Kidney epithelial cell (primary cell): ENCODE results near the gene GNG11. TPM values are rescaled to one million over a fixed set of nuclear protein-coding genes. Genes with fewer than 3 reads are reported as not detected.
"Not testable (repeated sequence)": the region's sequence is repeated elsewhere in the genome, so short reads cannot be mapped to it uniquely, and the experiment has no call there.

ENCODE experiments used
- DNase-seq: peaks from one replicate; pipeline ENCODE4 v3.0.0-alpha.2; 2010; ENCODE audit warnings: low read depth
- H3K27me3 ChIP-seq: 2 replicates; pipeline ENCODE4 v1.6.0; 2011; ENCODE audit warnings: low read length; ENCODE audit not compliant: control insufficient read depth, insufficient read depth
- H3K36me3 ChIP-seq: 2 replicates; pipeline ENCODE4 v1.5.1; 2011; ENCODE audit warnings: low read length; ENCODE audit not compliant: control insufficient read depth, insufficient read depth
- H3K4me3 ChIP-seq: 2 replicates; pipeline ENCODE4 v1.5.1; 2011; ENCODE audit warnings: low read depth, mild to moderate bottlenecking, control low read depth, low read length
- total RNA-seq: library from RNA; depleted of rRNA; stranded (reverse); fragments of >200 nt; gene quantifications from 2 replicates; pipeline ENCODE4 v1.2.3, GENCODE V29; 2015
- TF ChIP-seq, protein P1 (sequence below): IDR thresholded peaks from 2 replicates; pipeline ENCODE4 v1.5.1; 2011; ENCODE audit warnings: mild to moderate bottlenecking, moderate library complexity, low read length, control low read depth, inconsistent platforms; ENCODE audit not compliant: insufficient read depth, poor library complexity, severe bottlenecking

GNG11 gene
- total RNA-seq, 1 donor from 2014 or later = 12.6 TPM

DNA sequence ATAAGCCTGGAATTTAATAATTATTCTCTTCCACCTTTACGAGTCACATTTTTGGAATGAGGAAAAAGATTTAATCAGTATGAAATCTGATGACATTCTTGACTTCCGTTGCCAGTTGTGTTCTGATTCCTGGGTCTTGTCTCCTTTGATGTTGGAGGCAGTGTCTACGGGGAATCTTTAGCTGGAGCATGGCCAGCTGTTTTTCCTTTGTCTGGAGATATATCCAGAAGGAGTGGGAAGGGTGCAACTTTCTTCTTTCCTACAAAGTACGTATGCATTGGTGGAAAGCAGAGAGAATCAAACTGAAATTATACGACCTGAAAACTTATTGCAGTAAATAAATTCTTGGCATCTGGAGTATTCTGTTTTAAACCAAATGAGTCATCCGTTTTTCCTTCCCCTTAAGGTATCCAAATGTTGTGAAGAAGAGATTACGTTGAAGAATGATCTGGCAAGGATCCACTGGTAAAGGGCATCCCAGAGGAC is 6.9 kb upstream of the GNG11 start:
- Histone ChIP-seq H3K36me3 (no peaks in the 10 kb centered on the region), H3K27me3 (no peaks in the 10 kb centered on the region), H3K4me3 (no peak overlapping the region)
- TF ChIP-seq, protein P1, sequence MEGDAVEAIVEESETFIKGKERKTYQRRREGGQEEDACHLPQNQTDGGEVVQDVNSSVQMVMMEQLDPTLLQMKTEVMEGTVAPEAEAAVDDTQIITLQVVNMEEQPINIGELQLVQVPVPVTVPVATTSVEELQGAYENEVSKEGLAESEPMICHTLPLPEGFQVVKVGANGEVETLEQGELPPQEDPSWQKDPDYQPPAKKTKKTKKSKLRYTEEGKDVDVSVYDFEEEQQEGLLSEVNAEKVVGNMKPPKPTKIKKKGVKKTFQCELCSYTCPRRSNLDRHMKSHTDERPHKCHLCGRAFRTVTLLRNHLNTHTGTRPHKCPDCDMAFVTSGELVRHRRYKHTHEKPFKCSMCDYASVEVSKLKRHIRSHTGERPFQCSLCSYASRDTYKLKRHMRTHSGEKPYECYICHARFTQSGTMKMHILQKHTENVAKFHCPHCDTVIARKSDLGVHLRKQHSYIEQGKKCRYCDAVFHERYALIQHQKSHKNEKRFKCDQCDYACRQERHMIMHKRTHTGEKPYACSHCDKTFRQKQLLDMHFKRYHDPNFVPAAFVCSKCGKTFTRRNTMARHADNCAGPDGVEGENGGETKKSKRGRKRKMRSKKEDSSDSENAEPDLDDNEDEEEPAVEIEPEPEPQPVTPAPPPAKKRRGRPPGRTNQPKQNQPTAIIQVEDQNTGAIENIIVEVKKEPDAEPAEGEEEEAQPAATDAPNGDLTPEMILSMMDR = no peak
- DNase-seq = no peak

DNA sequence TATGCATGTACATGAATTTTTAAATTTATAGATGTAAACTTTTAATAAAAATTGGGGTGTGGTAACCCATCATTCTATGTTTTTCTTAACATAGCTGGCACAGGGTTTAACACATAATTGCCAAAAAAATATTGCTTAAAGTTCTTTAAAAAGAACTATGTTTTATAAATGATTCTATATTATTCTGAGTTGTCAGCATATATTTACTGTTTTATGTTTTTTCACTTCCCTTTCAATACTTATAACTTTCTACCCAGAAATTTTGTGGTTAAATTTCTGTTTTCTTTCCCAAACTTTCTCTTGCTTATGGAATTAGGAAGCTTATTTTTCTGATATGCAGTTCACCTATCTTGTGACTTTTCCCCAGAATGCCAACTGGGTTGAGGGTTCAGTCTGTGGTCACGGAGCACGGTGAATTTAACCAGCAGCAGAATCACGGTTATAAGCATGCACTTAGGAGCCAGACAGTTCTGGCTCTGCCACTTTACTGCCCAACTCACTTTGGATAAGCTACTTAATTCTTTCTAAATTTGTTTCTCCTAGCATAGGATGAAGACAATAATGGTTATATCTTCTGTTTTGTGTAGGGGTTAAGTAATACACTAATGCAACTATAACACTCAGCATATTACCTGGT is 6.2 kb upstream of the GNG11 start:
- H3K27me3 ChIP-seq, H3K36me3 ChIP-seq, DNase-seq, H3K4me3 ChIP-seq: not testable (repeated sequence)

DNA sequence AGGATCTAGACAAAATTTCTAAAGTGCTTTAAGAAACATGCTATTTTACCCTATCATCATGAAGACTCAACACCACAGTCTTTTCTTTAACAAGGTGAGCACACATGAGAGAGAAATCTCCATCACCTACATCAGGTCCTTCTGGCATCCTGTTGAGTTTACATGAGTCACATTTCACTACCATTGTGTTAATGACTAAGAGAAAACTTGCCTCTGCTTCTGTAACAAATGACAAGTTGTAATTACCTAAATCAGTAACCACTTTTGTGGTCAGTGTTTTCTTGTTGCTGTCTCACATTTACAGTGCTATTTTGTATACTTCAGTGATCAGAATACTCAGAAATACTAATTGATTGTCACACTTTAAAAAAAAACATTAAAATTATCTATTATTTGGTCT is 5.6 kb upstream of the GNG11 start:
- H3K36me3 ChIP-seq, H3K27me3 ChIP-seq, DNase-seq, H3K4me3 ChIP-seq: not testable (repeated sequence)

DNA sequence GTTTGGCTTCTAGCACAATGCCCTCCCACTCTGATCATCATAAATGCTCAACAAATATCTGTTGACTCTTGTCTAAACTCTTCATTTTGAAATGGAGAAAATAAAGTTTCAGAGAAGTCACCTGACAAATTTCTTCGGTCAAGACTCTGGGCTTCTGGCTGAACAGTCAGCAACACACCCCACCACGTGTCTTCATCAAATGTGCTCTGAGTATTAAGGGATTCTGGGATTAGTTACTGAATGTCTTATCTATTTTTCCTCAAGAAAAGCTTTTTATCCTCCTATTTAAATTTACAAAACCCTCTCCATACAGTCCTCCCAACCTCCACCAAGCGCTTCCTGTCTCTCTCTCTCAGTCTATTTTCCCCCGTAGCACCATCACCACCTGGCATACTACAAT is 5.2 kb upstream of the GNG11 start:
- DNase-seq, H3K27me3 ChIP-seq, H3K4me3 ChIP-seq, H3K36me3 ChIP-seq: not testable (repeated sequence)

DNA sequence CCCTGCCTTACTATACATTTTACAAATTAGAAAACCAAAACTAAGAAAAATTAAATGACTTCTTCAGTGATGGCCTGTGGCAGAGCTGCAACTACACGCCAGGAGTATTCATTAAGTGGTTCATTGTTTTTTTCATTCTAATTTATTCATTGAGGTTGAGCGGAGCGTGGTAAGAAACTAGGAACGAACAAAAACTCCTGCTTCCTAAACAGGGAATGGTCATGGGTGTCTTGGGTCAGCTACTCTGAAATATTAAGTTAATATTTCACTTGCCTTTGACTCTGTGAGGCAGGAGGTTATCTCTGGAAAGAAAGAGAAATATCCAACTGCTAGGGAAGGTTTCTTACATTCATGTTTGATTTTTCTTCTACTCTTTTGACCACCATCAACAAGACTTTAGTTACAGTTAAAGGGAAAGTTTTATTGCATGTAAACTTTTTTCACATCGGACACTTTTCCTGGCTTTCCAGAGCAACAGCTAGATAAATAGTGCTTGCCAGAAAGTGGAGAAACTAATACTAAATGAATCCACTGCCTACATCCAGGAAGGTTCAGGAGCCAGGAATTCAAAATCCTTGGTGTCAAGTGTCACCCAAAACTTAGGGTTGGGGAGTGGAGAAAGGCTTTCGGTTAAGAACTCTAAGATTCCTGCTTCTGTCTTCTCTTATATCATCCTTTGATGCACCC is 896 bp upstream of the GNG11 start:
- Histone ChIP-seq H3K36me3 (no peaks in the 10 kb centered on the region), H3K27me3 (no peaks in the 10 kb centered on the region), H3K4me3 (no peak overlapping the region)
- TF ChIP-seq, protein P1 = no peak
- DNase-seq = no peak

DNA sequence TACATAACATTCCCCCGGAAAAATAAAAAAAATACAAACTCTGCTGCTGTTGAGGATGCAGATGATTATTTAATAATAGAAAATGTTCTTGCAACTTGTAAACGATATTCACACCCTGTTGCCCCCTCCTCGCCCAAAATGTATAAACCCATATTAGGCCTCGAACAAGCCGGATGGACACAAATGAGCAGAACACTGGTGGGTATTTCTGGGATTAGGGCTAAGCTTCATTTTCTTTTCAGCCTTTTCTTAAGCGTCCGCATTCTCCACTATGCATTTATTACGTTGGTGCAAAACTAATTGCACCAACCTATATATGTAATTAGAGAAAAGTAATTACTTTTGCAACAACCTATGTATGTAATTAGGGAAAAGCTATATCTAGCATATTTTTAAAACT is 349 bp upstream of the GNG11 start:
- TF ChIP-seq, protein P1 = no peak
- no peaks in the 10 kb centered on the region for H3K27me3 ChIP-seq
- peak overlapping the region; percentile 45 for H3K4me3 ChIP-seq
- H3K36me3 ChIP-seq = no peaks in the 10 kb centered on the region
- no peak for DNase-seq

DNA sequence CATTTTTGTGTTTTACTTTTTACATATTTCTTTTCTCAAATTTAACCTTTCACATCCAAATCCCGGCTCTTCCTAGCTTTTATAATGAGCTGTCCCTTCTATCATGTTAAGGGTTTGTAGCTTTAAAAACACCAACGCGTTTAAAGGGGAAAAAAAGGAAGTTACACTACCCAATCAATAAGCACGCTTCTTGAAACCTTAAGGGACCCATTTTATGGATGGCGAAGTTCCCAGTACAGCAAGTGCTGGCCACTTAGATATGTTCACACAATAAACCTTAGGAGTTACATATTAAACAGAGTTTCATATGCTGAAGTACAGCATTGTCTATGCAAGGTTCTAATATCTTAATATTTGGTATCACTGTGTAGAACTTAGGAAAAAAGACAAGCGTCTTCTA is 1.8 kb downstream of the GNG11 start:
- TF ChIP-seq, protein P1 = no peak
- DNase-seq = no peak
- H3K36me3 ChIP-seq = no peaks in the 10 kb centered on the region
- H3K4me3 ChIP-seq = peak overlapping the region; percentile 45
- H3K27me3 ChIP-seq = no peaks in the 10 kb centered on the region
